Mesodermal cell (in vitro differentiated cells): ENCODE results near the gene MAP3K20.

Experiments
- H3K27ac ChIP-seq: 2 replicates; pipeline ENCODE4 v1.7.0; 2013; ENCODE audit warnings: mild to moderate bottlenecking, low read depth, low read length, moderate library complexity; ENCODE audit not compliant: severe bottlenecking
- H3K36me3 ChIP-seq: 2 replicates; pipeline ENCODE4 v1.7.1; 2013; ENCODE audit warnings: mild to moderate bottlenecking, low read length, moderate library complexity; ENCODE audit not compliant: control insufficient read depth, insufficient read depth
- H3K4me1 ChIP-seq: one replicate; pipeline ENCODE4 v1.7.1; 2013; ENCODE audit warnings: mild to moderate bottlenecking, low read length; ENCODE audit not compliant: insufficient read depth, control insufficient read depth, poor library complexity, severe bottlenecking
- H3K4me3 ChIP-seq: 2 replicates; pipeline ENCODE4 v1.7.0; 2013; ENCODE audit warnings: low read length, control low read depth, mild to moderate bottlenecking; ENCODE audit not compliant: insufficient read depth, poor library complexity, severe bottlenecking; ENCODE audit errors: extremely low read depth
- H3K9me3 ChIP-seq: 2 replicates; pipeline ENCODE4 v1.7.1; 2013; ENCODE audit warnings: mild to moderate bottlenecking, low read length, moderate library complexity; ENCODE audit not compliant: control insufficient read depth
- WGBS, 2 experiments: methylation state at CpG; one replicate each; pipeline ENCODE4 v1.1.5; 2013; ENCODE audit warnings: missing lambda C conversion rate in 2 of 2; ENCODE audit not compliant: insufficient coverage in 2 of 2; 5-methylcytosine and 5-hydroxymethylcytosine counted together

The MAP3K20 gene

DNA sequence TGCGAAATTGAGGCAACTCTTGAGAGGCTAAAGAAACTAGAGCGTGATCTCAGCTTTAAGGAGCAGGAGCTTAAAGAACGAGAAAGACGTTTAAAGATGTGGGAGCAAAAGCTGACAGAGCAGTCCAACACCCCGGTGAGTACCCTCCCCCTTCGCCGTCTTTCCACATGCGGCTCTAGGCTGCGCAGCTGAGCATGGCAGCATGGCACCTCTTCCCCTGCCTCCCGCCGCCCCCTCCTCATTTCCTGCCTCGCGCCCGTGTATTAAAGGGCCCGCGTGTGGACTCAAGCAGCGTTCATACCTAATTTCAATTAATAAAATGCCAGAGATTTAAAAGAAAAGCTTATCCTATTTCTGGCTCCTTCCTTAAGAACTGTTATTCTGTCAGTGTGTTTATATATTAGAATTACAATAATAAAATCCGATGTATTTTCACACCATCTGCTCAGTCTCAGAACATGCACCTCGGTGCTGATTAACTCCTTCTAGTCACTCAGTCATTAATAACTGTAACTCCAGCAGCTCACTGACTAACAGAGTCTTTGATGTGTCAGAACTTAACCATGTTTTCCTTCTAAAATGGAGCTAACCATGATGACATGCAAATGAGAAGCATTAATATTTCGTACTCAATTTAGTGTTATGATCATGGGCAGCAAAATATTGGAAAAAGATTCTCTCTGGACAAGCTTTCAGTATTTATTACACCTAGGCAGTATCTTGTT, 141.6 kb downstream of the MAP3K20 start:
- Histone ChIP-seq H3K4me3 (no peak overlapping the region), H3K27ac (no peak overlapping the region), H3K4me1 (peaks cover 4% of the 10 kb centered on the region), H3K9me3 (no peaks in the 10 kb centered on the region), H3K36me3 (no peaks in the 10 kb centered on the region)
- 91 to 95% methylated on average over 13 of the region's 20 CpGs for WGBS, 2 experiments

DNA sequence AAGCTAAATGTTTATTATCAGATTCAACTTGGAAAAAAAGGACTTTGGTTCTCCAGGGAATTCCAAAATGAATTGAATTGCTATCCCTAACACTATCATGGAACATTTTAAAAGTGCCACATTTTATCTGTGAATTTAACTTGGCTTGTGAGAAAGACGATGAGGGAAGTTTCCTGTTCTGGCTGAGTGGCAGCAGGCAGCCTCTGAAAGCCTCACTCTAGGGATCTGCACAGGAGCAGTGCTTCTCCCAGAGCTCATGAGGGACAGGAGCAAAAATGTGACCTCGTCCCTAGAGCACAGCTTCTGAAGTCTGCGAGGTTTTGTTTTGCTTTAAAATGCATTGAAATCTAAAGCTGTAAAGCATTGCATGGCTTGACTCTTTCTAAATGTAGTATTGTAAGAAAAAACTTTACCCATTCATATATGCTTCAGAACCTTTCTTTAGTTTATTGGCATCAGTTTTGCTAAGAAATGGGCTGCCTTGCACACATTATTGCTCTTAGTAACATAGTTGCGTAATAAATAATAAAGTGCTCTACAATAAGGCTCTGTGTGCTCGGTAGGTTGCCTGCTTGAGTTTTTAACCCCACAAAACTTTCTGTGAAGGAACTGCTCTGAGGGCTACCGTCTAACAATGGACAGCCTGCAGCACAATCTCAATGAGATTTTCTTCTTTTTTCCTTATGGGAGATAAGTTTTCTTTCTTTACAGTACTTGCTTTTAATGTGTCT, 142.8 kb downstream of the MAP3K20 start:
- Histone ChIP-seq H3K27ac (peak overlapping the region; percentile 43), H3K4me3 (no peak overlapping the region)
- 20 to 33% methylated on average over 1 to 3 of the region's 6 CpGs for WGBS, 2 experiments

DNA sequence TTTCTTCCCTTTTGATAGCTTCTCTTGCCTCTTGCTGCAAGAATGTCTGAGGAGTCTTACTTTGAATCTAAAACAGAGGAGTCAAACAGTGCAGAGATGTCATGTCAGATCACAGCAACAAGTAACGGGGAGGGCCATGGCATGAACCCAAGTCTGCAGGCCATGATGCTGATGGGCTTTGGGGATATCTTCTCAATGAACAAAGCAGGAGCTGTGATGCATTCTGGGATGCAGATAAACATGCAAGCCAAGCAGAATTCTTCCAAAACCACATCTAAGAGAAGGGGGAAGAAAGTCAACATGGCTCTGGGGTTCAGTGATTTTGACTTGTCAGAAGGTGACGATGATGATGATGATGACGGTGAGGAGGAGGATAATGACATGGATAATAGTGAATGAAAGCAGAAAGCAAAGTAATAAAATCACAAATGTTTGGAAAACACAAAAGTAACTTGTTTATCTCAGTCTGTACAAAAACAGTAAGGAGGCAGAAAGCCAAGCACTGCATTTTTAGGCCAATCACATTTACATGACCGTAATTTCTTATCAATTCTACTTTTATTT, 145.6 kb downstream of the MAP3K20 start:
- 92 to 93% methylated on average over 1 to 3 of the region's 4 CpGs for whole genome bisulfite sequencing, 2 experiments
- H3K36me3 ChIP-seq: no peaks in the 10 kb centered on the region
- H3K27ac ChIP-seq: no peak overlapping the region
- H3K4me3 ChIP-seq: no peak overlapping the region
- H3K9me3 ChIP-seq: no peaks in the 10 kb centered on the region
- peaks cover 4% of the 10 kb centered on the region for H3K4me1 ChIP-seq

More for the DNA sequence above, 142.8 kb downstream of the MAP3K20 start:
- Histone ChIP-seq H3K4me1 (peaks cover 4% of the 10 kb centered on the region), H3K36me3 (no peaks in the 10 kb centered on the region), H3K9me3 (no peaks in the 10 kb centered on the region)

DNA sequence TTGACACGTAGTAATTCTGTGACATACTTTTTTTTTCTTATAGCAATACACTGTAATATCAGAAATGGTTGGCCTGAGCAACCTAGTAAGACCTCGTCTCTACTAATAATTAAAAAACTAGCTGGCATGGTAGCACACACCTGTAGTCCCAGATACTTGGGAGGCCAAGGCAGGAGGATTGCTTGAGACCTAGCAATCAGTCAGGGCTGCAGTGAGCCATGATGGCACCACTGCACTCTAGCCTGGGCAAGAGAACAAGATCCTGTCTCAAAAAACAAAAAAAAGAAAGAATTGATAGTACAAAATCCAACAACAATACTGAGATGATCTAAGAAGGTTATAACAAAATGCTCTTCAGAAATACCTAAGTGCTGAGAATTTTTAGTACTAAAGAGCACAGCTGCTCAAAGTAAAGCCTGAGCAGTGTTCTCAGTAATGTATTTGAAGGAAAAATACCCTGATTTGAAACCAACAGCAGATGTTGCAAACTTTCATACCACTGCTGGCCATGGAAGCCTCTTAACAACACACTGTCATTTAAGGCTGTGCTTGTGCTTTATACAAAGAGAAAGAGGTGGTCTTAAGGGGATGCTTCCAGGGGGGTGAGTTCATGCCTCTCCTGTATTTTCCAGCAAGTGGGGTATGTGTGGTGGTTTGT, 146.4 kb downstream of the MAP3K20 start:
- no peaks in the 10 kb centered on the region for H3K9me3 ChIP-seq
- no peak overlapping the region for H3K4me3 ChIP-seq
- H3K36me3 ChIP-seq: no peaks in the 10 kb centered on the region
- peaks cover 3% of the 10 kb centered on the region for H3K4me1 ChIP-seq
- no CpG with 5 or more reads among the region's 2 CpGs for WGBS, 2 experiments
- no peak overlapping the region for H3K27ac ChIP-seq

DNA sequence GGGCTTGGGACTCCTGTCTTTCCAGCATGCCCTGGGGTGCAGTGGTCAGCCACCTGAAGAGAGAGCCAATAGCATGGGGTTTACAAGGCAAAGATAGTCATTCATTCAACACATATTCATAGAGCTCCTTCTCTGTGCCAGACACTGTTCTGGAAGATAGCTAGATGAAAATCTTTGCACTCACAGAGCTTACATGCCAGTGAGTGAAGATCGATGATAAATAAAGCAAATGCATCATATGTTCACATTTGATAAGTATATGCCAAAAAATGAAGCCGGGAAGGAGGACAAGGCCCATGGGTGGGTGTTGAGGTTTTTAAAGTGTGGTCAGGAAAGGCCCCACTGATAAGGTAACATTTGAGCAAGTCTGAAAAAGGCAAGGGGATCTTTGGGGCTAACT, 148.2 kb downstream of the MAP3K20 start:
- Histone ChIP-seq H3K36me3 (no peaks in the 10 kb centered on the region), H3K9me3 (no peaks in the 10 kb centered on the region), H3K27ac (no peak overlapping the region), H3K4me1 (no peaks in the 10 kb centered on the region), H3K4me3 (no peak overlapping the region)
- 100% methylated on average over 1 to 2 of the region's 2 CpGs for WGBS, 2 experiments

DNA sequence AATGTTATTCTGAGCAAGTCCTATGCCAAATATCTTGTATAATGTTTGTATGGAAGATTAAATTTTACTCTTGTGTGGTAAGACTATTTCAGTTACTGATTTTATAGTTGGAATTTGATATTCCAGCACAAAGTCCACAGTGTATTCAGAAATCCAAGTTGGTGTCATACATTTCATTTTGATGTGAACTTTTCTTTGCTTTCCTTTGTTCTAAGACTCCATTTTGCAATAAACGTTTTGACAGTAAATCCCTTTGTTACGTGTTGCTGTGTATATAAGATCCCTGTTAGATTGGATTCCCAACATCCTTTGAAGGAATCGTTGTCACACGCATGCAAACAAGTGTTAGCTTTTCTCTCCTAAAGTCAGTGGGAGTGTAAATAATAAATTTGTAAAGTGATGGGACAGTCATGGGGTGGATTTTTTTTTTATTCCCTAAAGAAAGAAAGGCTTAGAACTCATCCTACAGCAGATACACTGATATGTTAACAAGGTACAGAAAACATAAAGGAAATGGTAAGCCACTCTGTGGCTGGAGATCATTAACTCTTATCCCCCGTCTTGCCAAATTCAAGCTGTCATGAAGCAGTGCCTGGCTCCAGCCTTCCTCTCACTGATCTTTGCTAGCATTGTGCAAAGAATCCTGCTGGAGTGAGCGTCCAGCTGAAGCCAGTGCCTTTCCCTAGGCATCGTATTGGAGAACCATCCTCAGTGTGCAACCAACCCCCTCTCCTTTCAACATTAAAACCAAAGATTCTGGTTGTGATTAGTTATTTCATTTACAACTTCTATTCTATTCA, 151.5 kb downstream of the MAP3K20 start:
- H3K4me1 ChIP-seq: no peaks in the 10 kb centered on the region
- WGBS, 2 experiments: 91 to 100% methylated on average over 4 to 6 of the region's 7 CpGs
- H3K4me3 ChIP-seq: no peak overlapping the region
- H3K9me3 ChIP-seq: no peaks in the 10 kb centered on the region
- H3K27ac ChIP-seq: no peak overlapping the region
- peaks cover 5% of the 10 kb centered on the region for H3K36me3 ChIP-seq

DNA sequence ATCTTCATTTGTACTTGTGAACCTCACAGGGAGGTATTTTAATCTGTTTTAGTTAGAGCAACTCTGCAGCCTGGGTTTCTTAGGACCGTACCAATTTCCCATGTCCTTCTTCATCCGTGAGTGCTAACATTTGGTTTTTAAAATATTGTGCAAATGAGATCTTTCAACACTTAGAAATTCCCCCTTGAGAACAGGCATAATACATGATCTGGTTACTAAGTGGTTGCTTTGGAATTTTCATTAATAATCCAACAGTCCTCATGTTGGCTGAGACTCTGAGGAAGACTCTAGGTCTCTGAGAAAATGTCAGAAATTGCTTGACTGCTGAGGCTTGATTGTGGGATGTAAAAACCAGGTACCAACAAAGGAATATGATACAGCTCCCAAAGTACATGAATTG, 153.4 kb downstream of the MAP3K20 start:
- no peaks in the 10 kb centered on the region for H3K9me3 ChIP-seq
- no peaks in the 10 kb centered on the region for H3K4me1 ChIP-seq
- no peak overlapping the region for H3K4me3 ChIP-seq
- no peak overlapping the region for H3K27ac ChIP-seq
- WGBS, 2 experiments: no CpG with 5 or more reads among the region's 2 CpGs
- peaks cover 18% of the 10 kb centered on the region for H3K36me3 ChIP-seq

DNA sequence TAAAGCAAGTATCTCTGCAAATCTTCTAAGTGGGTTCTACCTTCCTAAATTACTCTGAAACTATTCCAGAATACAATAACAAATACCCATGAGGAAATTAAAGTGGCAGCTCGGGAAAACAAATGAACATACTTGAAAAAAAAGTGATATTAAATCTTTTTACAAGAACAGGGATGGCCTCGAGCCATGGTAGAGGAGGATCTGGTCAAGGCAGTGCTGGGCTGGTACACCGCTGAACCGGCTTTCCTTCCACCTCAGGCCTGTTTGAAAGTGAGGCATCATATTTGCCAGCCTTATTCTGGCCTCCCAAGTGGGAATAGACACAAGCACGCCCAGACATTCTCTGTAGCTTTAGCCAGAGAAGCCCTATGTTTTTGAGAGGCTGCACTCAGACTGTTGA, 154.5 kb downstream of the MAP3K20 start:
- 95 to 100% methylated on average over 2 to 4 of the region's 5 CpGs for WGBS, 2 experiments
- Histone ChIP-seq H3K4me1 (no peaks in the 10 kb centered on the region), H3K4me3 (no peak overlapping the region), H3K27ac (no peak overlapping the region), H3K36me3 (peaks cover 26% of the 10 kb centered on the region), H3K9me3 (no peaks in the 10 kb centered on the region)

DNA sequence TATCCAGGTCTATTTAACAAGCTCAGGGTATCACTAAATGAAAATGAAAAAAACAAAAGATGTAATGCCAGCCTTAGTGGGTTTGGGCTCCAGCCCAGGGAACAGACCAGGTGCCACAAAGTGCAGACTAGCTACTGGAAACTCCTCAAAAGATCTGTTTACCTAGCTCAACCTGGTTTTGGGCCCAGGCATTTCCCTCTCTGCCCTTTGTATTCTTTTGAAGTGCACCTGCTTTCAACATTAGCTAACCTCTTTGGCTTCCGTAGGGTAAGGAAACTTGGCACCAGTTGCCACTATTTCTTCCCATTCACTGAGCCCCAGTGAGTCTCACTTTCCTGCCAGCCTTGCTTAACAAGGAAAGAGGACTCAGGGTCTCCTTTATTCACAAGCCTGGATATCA, 155.4 kb downstream of the MAP3K20 start:
- H3K9me3 ChIP-seq: no peaks in the 10 kb centered on the region
- H3K4me1 ChIP-seq: no peaks in the 10 kb centered on the region
- H3K27ac ChIP-seq: no peak overlapping the region
- peaks cover 26% of the 10 kb centered on the region for H3K36me3 ChIP-seq
- WGBS, 2 experiments: 88 to 100% methylated on average over 1 of the region's 1 CpG
- H3K4me3 ChIP-seq: no peak overlapping the region

DNA sequence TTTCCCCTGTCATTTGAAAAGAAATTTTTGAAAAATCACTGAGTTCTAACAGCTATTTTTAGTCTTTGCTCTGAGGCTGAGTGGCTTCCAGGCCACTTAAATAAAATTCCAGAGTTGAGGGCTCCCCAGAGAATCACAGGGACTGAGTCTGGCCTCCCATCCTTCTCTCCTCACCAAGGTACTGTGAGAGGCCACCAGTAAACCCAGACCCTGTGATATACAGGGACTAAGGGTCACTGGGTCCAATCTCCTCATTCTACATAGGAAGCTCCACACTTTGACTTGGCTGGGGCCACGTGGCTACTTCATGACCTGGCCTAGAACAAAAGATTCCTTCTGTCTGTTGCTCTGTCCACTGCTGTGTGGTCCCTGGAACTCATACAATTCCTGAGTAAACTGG, 155.8 kb downstream of the MAP3K20 start:
- H3K36me3 ChIP-seq: peaks cover 26% of the 10 kb centered on the region
- no peak overlapping the region for H3K4me3 ChIP-seq
- no peak overlapping the region for H3K27ac ChIP-seq
- WGBS, 2 experiments: 63 to 71% methylated on average over 1 of the region's 1 CpG
- H3K9me3 ChIP-seq: no peaks in the 10 kb centered on the region
- peaks cover 4% of the 10 kb centered on the region for H3K4me1 ChIP-seq
